ENCODE results near the gene ZNF618.

GRCh38 chr9:114028646-114029045 is 152.5 kb downstream of the ZNF618 start:
- TF ChIP-seq CTCF (IDR thresholded peaks at IDR 0.05) (no peak), POLR2A (IDR thresholded peaks at IDR 0.05) (no peak)

Data from prostate gland (tissue), 2 donors.